Measurements from ENCODE around the gene HOXA11. TPM values are rescaled to one million over a fixed set of nuclear protein-coding genes. Genes with fewer than 3 reads are reported as not detected.

HOXA11 gene
- polyA plus RNA-seq, 4 donors, result 35.0 to 41.3 (median 39.7) TPM

GRCh38 chr7:27194002-27194352 is 8.9 kb upstream of the HOXA11 start:
- no peak for DNase-seq (ENCODE audit: low read depth in 4 of 4, low spot score in 3 of 4)

GRCh38 chr7:27193335-27194001 is 8.4 kb upstream of the HOXA11 start:
- DNase-seq (ENCODE audit: low read depth in 4 of 4, low spot score in 3 of 4), result no peak

DNA sequence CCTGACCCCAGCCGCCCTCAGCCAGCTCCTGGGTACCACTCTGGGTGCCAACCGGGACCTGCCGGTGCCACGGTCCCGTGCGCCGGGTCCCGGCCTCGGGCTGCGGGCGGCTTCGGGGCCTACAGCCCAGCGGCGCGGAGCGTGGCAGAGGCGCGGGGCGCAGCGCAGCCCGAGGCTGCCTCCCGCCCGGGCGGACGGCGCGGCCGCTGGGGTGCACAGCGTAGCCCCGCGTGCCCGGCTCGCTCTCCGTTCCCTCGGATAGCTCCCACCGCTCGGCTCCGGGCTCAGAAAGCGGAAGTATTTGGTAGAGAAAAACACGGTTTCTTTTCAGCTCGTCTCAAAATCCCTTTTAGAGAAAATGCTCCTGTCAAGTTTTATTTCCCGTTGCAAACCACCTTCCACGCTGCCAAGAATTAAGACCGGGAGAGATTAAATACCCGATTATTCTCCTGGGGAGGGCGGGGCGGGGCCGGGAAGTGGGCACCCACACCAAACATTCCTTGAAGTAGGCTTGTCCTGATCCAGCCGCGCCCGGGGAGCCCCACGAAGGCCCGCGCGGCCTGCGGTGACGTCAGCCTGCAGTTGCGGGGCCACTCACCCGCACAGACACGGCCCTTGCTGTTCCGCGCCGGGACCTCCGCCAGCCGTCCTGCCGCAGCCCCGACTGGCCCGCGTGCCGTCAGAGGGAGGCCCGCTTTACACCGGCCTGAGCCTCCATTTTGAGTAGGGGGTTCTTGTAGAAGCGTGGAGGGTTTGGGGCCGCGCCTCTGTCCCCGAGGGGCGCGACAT is 7.7 kb upstream of the HOXA11 start:
- no peak for DNase-seq (ENCODE audit: low read depth in 4 of 4, low spot score in 3 of 4)

DNA sequence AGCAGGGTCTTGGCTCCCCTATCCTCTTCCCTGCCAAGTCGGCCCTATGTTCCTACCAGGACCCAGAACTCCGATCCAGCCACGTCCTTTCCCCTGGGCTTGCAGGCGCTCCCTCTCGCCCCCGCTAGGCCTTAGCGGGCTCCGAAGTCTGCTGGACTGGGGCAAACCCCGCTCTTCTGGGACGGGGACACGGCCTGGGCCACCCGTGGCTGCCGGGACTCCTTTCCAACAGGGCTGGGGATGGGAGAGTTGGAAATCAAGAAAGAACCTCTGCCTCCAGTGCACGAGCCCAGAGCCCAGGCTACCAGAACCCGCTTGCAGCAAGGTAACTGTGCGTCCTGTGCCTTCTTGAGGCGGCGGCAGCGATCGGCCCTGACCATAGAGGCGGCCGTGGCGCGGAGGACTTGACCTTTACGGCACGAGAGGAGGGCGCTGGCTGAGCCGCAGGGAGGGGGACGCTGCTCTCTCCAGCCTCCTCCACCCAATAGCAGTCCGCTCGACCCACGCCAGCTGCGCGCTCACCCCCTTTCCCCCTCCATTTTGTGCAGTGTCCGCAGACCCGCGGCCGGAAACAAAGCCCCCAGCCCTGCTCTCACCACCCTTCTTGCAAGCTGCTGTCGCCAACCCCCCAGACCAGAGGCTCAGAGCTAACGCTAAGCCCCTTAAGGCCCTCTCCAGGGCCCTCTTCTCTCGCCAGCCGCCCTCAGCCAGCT is 7.0 kb upstream of the HOXA11 start:
- no peak for DNase-seq (ENCODE audit: low read depth in 4 of 4, low spot score in 3 of 4)

GRCh38 chr7:27191161-27191731 is 6.2 kb upstream of the HOXA11 start:
- no peak for DNase-seq (ENCODE audit: low read depth in 4 of 4, low spot score in 3 of 4)

DNA sequence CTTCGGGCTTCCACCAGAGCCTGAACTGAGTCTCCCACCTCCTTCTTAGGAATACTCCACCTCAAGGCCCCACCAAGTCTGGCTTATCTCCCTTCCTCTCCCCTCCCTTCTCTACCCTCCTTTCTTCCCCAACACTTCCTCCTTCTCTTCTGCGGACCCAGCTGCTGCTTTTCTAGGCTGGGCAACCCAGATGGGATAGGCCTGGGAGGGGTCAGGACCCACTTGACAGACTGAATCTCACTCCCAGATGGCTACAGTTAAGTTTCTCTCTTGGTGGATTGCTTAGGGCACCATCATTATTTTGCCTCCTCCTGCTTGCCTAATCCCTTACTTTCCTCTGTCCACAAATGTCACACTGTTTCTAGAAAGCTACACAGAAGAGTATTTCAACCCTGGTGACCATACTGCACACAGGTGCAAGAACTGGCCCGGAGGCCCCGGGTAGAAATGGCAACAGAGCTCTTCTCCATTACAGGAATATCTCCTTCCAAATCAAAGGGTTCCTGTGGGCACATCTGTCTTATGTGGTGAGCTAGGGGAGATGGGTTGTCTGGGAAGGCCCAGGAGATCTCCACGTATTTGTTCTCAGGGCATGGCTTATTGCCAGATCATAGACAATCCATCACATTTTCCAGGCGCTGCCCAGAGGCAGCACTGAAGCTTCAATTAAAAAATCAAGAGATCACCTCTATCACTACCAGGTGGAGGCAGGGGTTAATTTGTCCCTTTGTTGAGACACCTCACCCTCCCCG is 5.1 kb upstream of the HOXA11 start:
- DNase-seq (ENCODE audit: low read depth in 4 of 4, low spot score in 3 of 4), result no peak

- no peak for DNase-seq (ENCODE audit: low read depth in 4 of 4, low spot score in 3 of 4)
Measured at GRCh38 chr7:27189295-27189996, 4.4 kb upstream of the HOXA11 start.

- DNase-seq (ENCODE audit: low read depth in 4 of 4, low spot score in 3 of 4), result no peak
Measured at GRCh38 chr7:27188386-27189294, 3.6 kb upstream of the HOXA11 start.

- no peak for DNase-seq (ENCODE audit: low read depth in 4 of 4, low spot score in 3 of 4)
Measured at GRCh38 chr7:27187475-27188385, 2.7 kb upstream of the HOXA11 start.

- no peak for DNase-seq (ENCODE audit: low read depth in 4 of 4, low spot score in 3 of 4)
Measured at GRCh38 chr7:27186668-27187474, 1.8 kb upstream of the HOXA11 start.

DNA sequence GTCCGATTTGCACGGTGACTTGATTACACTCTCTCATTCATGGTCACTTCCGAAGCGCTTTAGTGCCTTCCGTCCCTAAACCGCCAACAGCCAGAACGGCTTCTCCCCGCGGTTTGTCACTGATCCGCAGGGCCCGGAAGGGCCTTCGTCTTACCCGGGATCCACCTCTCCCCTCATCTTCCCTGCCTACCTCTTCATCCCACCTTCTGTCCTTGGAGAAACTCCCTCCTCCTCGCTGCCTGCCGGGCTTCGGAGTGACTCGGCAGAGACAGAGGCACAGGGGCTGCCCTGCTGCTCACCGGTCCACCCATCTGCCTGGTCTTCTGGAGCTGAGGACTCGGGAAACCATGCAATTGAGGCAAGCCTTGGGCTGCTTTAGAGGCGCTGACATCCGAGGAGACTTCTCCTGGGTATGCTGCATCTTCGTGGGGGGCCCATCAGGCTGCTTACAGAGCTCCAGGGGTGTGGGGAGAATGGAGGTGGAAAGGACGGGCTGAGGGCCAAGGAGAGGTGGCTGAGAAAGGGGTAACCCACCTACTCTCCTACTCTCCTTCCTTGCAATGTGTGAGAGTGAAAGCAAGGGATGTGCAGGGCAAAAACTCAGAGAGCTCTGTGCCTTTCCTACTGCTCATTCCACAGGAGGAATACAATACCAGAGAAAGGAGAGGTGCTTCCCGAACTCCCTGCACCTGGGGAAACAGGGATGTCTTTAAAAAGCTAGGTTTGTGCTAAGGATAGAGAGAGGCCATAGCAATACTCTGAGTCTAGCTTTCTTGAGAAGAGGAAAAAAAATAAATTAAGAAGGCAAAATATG is 1.0 kb upstream of the HOXA11 start:
- no peak for DNase-seq (ENCODE audit: low read depth in 4 of 4, low spot score in 3 of 4)

GRCh38 chr7:27184337-27185012 is 557 bp downstream of the HOXA11 start:
- no peak for DNase-seq (ENCODE audit: low read depth in 4 of 4, low spot score in 3 of 4)

DNA sequence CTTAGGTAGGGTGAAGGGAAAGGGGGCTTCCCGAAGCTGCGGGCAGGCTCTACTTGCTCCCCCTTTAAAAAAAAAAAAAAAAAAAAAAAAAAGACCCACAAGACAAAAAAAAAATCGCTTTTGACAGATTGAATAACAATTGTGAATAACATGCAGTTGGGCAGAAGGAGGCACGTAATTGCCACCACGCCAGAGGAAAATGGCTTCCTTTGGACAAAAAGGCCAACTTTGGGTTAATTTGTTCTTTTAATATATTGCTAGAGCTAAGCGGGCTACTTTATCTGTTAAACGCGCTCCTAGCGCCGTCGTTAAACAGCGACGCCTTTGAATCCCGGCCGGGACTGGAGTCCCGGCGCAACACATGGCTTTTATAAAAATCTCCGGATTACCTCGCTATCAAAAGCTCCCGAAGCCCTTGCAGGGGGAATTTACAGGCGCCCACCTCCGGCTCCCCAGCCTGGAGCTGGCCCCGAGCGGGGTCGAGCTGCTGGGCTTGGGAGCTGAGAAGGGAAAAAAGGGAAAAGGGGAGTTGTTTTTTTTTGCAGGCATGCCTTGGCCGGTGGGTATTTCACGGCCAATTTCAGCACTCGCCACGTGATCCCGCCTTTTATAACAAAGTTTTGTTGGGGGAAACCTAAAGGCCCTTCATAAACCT is 1.2 kb downstream of the HOXA11 start:
- DNase-seq (ENCODE audit: low read depth in 4 of 4, low spot score in 3 of 4), result no peak

DNA sequence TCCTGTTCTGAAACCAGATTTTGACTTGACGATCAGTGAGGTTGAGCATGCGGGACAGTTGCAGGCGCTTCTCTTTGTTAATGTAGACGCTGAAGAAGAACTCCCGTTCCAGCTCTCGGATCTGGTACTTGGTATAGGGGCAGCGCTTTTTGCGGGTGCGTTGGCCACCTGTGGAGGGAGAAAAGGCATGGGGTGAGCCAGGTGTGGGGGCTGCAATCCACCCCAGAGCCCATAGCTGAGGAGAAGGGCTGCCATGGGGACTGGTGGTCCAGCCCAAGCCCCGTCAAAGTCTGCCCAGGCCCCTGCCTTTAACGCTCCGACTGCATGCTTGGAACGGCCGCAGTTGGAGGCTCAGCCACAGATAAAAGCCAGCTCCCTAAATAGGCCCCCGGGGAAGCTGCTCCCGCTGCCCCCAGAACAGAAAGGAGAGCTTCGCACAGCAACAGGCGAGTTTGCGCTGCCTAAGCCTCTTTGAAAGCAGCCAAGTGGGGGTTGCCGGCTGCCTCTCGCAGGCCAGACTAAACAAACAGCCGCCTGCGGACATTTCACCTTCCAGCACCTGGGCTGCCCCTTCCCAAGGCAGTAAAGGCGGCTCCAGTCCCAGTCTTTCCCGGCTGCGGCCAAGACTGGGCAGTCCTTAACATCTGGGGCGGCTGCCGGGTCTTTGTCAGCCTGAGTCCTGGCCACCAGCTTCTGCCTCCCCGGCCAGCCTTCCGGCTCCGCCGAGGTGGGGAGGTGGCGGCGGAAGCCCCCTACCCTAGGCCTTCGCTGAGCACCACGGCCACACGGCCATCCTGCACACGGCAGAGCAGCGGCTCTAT is 2.0 kb downstream of the HOXA11 start:
- no peak for DNase-seq (ENCODE audit: low read depth in 4 of 4, low spot score in 3 of 4)

Data from right renal pelvis (tissue), 4 donors.